Activated CD8-positive, alpha-beta T cell treated with anti-CD3 and anti-CD28 coated beads for 36 hours (primary cell): ENCODE results near the gene RAB3C. TPM values are rescaled to one million over a fixed set of nuclear protein-coding genes. Genes with fewer than 3 reads are reported as not detected.

ENCODE experiments used
- ATAC-seq: fragments of 200-7000 bp; cut with Tn5 transposase; one replicate; pipeline ENCODE4 v1.10.0; 2021; ENCODE audit warnings: mild to moderate bottlenecking, moderate library complexity
- CTCF ChIA-PET: fragments of 350-600 bp; sonication (Branson Sonifier 250); formaldehyde crosslinking; loops from one replicate; lab custom pipeline; 2021; ENCODE audit warnings: antibody characterized with exemption; lab: Charles Lee
- POLR2A ChIA-PET: fragments of 350-600 bp; sonication (Branson Sonifier 250); formaldehyde crosslinking; loops from one replicate; lab custom pipeline; 2021; ENCODE audit warnings: antibody characterized with exemption; lab: Charles Lee
- DNase-seq: peaks from one replicate; pipeline ENCODE4 v3.0.0-alpha.2; 2020
- H3K27ac Mint-ChIP-seq: one replicate; pipeline ENCODE4 v1.8.0; 2021; ENCODE audit warnings: mild to moderate bottlenecking, mixed read lengths
- H3K27me3 Mint-ChIP-seq: one replicate; pipeline ENCODE4 v1.8.0; 2021; ENCODE audit warnings: mixed read lengths
- H3K36me3 Mint-ChIP-seq: one replicate; pipeline ENCODE4 v1.8.0; 2021; ENCODE audit warnings: low read depth, mixed read lengths
- H3K4me1 Mint-ChIP-seq: one replicate; pipeline ENCODE4 v1.8.0; 2021; ENCODE audit warnings: low read depth, mixed read lengths
- H3K4me3 Mint-ChIP-seq: one replicate; pipeline ENCODE4 v1.8.0; 2021; ENCODE audit warnings: mild to moderate bottlenecking, moderate library complexity, mixed read lengths
- H3K9me3 Mint-ChIP-seq: one replicate; pipeline ENCODE4 v1.8.0; 2021; ENCODE audit warnings: mixed read lengths
- CTCF ChIP-seq: fragments of 200-600 bp; IDR thresholded peaks from one replicate; pipeline ENCODE4 v1.8.0; 2022; ENCODE audit warnings: antibody characterized with exemption, mild to moderate bottlenecking
- intact Hi-C: fragments of 100-400 bp; cut with micrococcal nuclease; formaldehyde crosslinking; loops from one replicate; pipeline ENCODE4 v1.10.0; 2022
- total RNA-seq, 2 experiments: library from RNA; stranded (reverse); gene quantifications; one replicate each; pipeline ENCODE4 v1.2.3, GENCODE V29; 2021

Gene RAB3C
- total RNA-seq, 2 experiments from 2014 or later = not detected

DNA sequence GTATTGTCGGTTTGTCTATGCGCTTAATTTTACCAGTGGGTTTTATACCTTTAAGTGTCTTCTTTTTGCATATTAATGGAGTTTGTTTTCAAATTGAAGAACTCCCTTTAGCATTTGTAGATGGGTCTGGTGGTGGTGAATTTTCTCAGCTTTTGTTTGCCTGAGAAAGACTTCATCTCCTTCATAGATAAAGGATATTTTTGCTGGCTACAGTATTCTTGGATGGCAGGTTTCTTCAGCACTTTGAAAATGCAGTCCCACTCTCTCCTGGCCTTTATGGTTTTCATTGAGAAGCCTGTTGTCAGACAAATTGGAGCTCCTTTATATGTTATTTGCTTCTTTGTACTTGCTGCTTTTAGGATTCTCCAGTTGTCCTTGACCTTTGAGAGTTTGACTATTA, 142.1 kb downstream of the RAB3C start:
- Mint-ChIP-seq H3K4me3 (no peak overlapping the region), H3K4me1 (no peaks in the 10 kb centered on the region), H3K9me3 (no peaks in the 10 kb centered on the region), H3K27me3 (peaks cover 1% of the 10 kb centered on the region), H3K27ac (no peak overlapping the region), H3K36me3 (no peaks in the 10 kb centered on the region)
- no peak for TF ChIP-seq CTCF
- intact Hi-C loops = no loop called here
- no peak for ATAC-seq
- CTCF ChIA-PET = no interaction called here
- DNase-seq = no peak
- POLR2A ChIA-PET = no interaction called here

DNA sequence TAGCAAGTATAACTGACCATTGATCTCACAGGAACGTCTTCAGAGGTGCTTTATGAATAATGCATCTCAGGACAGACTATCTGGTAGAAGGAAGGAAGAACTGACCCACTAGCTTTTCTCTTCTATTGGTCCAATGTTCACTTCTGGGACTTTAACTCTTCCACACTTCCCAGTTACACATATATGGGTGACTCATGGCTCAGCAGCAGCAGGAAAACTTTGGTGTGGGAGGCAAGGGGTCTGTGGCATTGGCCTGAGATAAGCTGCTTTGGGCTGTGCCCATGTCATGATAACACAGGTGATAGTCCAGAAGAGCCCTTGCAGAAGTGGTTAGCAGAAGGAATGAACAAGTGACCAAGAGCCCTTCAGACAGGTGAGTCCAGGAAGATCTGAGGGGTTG, 148.8 kb downstream of the RAB3C start:
- no peak overlapping the region for H3K27ac Mint-ChIP-seq
- CTCF ChIA-PET = interaction anchor here (1.9 kb wide), 1 partner anchor 119 kb away, joined by 5 read pairs; no protein-coding TSS in a partner anchor
- H3K9me3 Mint-ChIP-seq = no peaks in the 10 kb centered on the region
- DNase-seq (no peak), ATAC-seq (no peak)
- intact Hi-C loops = no loop called here
- H3K36me3 Mint-ChIP-seq = no peaks in the 10 kb centered on the region
- no peak overlapping the region for H3K4me3 Mint-ChIP-seq
- no peaks in the 10 kb centered on the region for H3K4me1 Mint-ChIP-seq
- TF ChIP-seq CTCF = no peak
- POLR2A ChIA-PET = interaction anchor here (0.7 kb wide), 1 partner anchor 245 kb away, joined by 3 read pairs; no protein-coding TSS in a partner anchor
- H3K27me3 Mint-ChIP-seq = no peaks in the 10 kb centered on the region

GRCh38 chr5:58735637-58736036, 152.8 kb downstream of the RAB3C start:
- no peak overlapping the region for H3K27ac Mint-ChIP-seq
- intact Hi-C loops = no loop called here
- no peaks in the 10 kb centered on the region for H3K27me3 Mint-ChIP-seq
- no peak for TF ChIP-seq CTCF
- H3K36me3 Mint-ChIP-seq = no peaks in the 10 kb centered on the region
- H3K9me3 Mint-ChIP-seq = no peaks in the 10 kb centered on the region
- no peak overlapping the region for H3K4me3 Mint-ChIP-seq
- ATAC-seq (no peak), DNase-seq (no peak)
- no peaks in the 10 kb centered on the region for H3K4me1 Mint-ChIP-seq
- ChIA-PET POLR2A (no interaction called here), CTCF (interaction anchor here (1.0 kb wide), 1 partner anchor 26 kb away, joined by 3 read pairs; no protein-coding TSS in a partner anchor)

DNA sequence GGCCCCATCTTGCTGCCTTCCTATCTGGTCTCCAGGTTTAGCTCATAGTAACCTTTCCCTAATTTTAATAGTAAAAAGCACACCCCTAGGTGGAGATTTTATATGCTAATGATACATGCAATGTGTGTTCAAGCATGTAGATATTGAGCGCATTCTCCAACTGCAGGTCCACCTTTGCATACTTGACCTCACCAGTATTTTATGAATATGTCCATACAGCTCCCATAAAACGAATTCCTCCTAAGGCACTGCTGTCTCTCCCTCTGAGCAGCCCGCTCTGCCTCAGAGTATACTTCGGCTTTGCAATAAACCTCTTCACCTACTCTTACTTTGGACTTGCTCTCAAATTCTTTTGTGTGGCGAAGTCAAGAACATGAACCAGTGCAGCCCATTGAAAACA, 153.3 kb downstream of the RAB3C start:
- CTCF ChIA-PET = interaction anchor here (1.0 kb wide), 1 partner anchor 25 kb away, joined by 3 read pairs; no protein-coding TSS in a partner anchor
- TF ChIP-seq CTCF = no peak
- H3K4me3 Mint-ChIP-seq = no peak overlapping the region
- POLR2A ChIA-PET = no interaction called here
- intact Hi-C loops = no loop called here
- no peaks in the 10 kb centered on the region for H3K36me3 Mint-ChIP-seq
- no peaks in the 10 kb centered on the region for H3K27me3 Mint-ChIP-seq
- no peaks in the 10 kb centered on the region for H3K9me3 Mint-ChIP-seq
- H3K4me1 Mint-ChIP-seq = no peaks in the 10 kb centered on the region
- DNase-seq = no peak
- H3K27ac Mint-ChIP-seq = no peak overlapping the region
- no peak for ATAC-seq

DNA sequence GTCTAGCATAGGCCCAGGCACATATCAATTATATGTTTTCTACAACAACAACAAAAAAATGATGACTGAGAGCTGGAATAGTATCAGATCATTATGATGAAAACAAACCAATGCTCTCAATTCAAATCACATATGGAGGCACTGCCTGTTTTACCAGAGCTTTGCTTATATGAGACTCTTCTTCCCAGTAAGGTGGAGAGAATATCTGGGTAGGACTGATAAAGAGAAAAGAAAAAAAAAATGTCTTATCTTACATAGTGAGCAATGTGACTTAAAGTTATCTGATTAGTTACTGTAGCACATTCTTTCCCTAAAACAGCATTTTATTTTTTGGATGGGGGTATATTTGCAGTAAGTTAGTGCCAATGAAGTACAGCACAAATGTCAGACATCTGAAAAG, 154.8 kb downstream of the RAB3C start:
- POLR2A ChIA-PET = no interaction called here
- CTCF ChIA-PET = no interaction called here
- Mint-ChIP-seq H3K27ac (no peak overlapping the region), H3K27me3 (peaks cover 2% of the 10 kb centered on the region), H3K4me1 (no peaks in the 10 kb centered on the region), H3K4me3 (no peak overlapping the region), H3K36me3 (no peaks in the 10 kb centered on the region), H3K9me3 (no peaks in the 10 kb centered on the region)
- no peak for ATAC-seq
- DNase-seq = no peak
- intact Hi-C loops = no loop called here
- no peak for TF ChIP-seq CTCF
